Calu3 (cell line): ENCODE measurements around the gene ETV2. TPM values are rescaled to one million over a fixed set of nuclear protein-coding genes. Genes with fewer than 3 reads are reported as not detected.

Experiments used
- BruUV-seq: library from RNA; stranded (reverse); fragments of 400-500 nt; replicated peaks from 2 replicates; lab custom pipeline; 2021; lab: Mats Ljungman, UMichigan
- CTCF ChIA-PET: fragments of 300-600 bp; sonication (Branson Sonifier 250); formaldehyde crosslinking; loops from one replicate; lab custom pipeline; 2022; ENCODE audit warnings: antibody characterized with exemption; lab: Charles Lee
- DNase-seq: peaks from one replicate; pipeline ENCODE4 v3.0.0; 2022
- H3K27ac Mint-ChIP-seq: one replicate; pipeline ENCODE4 v1.8.0; 2022; ENCODE audit warnings: mixed read lengths; ENCODE audit not compliant: unreplicated experiment
- H3K27me3 Mint-ChIP-seq: one replicate; pipeline ENCODE4 v1.8.0; 2022; ENCODE audit warnings: mixed read lengths; ENCODE audit not compliant: unreplicated experiment
- H3K36me3 Mint-ChIP-seq: one replicate; pipeline ENCODE4 v1.8.0; 2022; ENCODE audit warnings: mild to moderate bottlenecking, moderate library complexity, mixed read lengths; ENCODE audit not compliant: insufficient read depth, unreplicated experiment
- H3K4me1 Mint-ChIP-seq: one replicate; pipeline ENCODE4 v1.8.0; 2022; ENCODE audit warnings: mild to moderate bottlenecking, low read depth, mixed read lengths; ENCODE audit not compliant: unreplicated experiment
- H3K4me3 Mint-ChIP-seq: one replicate; pipeline ENCODE4 v1.8.0; 2022; ENCODE audit warnings: mild to moderate bottlenecking, low read depth, moderate library complexity, mixed read lengths; ENCODE audit not compliant: unreplicated experiment
- H3K9me3 Mint-ChIP-seq: one replicate; pipeline ENCODE4 v1.8.0; 2022; ENCODE audit warnings: low read depth, mixed read lengths; ENCODE audit not compliant: unreplicated experiment
- CTCF ChIP-seq: fragments of 200-600 bp; IDR thresholded peaks from one replicate; pipeline ENCODE4 v1.8.0; 2022; ENCODE audit warnings: antibody characterized with exemption; ENCODE audit not compliant: unreplicated experiment
- intact Hi-C: fragments of 100-400 bp; cut with micrococcal nuclease; formaldehyde crosslinking; loops from one replicate; pipeline ENCODE4 v1.10.0; 2022; ENCODE audit not compliant: unreplicated experiment
- total RNA-seq: library from RNA; stranded (reverse); gene quantifications from 2 replicates; pipeline ENCODE4 v1.2.3, GENCODE V29; 2022

The ETV2 gene
- total RNA-seq, 1 experiment from 2014 or later, result 1.3 TPM

GRCh38 chr19:35620001-35620400, 21.5 kb upstream of the ETV2 start:
- BruUV-seq, result no TSS peak
- no peak for DNase-seq
- no peak overlapping the region for H3K27ac Mint-ChIP-seq
- no peaks in the 10 kb centered on the region for H3K9me3 Mint-ChIP-seq
- no peak for TF ChIP-seq CTCF
- H3K36me3 Mint-ChIP-seq, result peaks cover 9% of the 10 kb centered on the region
- H3K27me3 Mint-ChIP-seq, result no peaks in the 10 kb centered on the region
- CTCF ChIA-PET, result no interaction called here
- H3K4me3 Mint-ChIP-seq, result no peak overlapping the region
- no peaks in the 10 kb centered on the region for H3K4me1 Mint-ChIP-seq
- intact Hi-C loops, result no loop called here

- no TSS peak for BruUV-seq
- Mint-ChIP-seq H3K36me3 (peaks cover 9% of the 10 kb centered on the region), H3K27me3 (no peaks in the 10 kb centered on the region), H3K27ac (no peak overlapping the region), H3K9me3 (no peaks in the 10 kb centered on the region), H3K4me1 (no peaks in the 10 kb centered on the region), H3K4me3 (no peak overlapping the region)
- DNase-seq, result no peak
- CTCF ChIA-PET, result no interaction called here
- no peak for TF ChIP-seq CTCF
- intact Hi-C loops, result no loop called here
Observed at GRCh38 chr19:35621708-35622107, 19.8 kb upstream of the ETV2 start.

- CTCF ChIA-PET, result no interaction called here
- peaks cover 9% of the 10 kb centered on the region for H3K36me3 Mint-ChIP-seq
- no TSS peak for BruUV-seq
Observed at GRCh38 chr19:35622750-35623149, 18.8 kb upstream of the ETV2 start.

GRCh38 chr19:35623327-35624010, 18.1 kb upstream of the ETV2 start:
- no peak for DNase-seq
- intact Hi-C loops, result no loop called here
- Mint-ChIP-seq H3K9me3 (no peaks in the 10 kb centered on the region), H3K36me3 (peaks cover 16% of the 10 kb centered on the region), H3K4me1 (peaks cover 5% of the 10 kb centered on the region), H3K4me3 (no peak overlapping the region), H3K27me3 (no peaks in the 10 kb centered on the region), H3K27ac (no peak overlapping the region)
- CTCF ChIA-PET, result interaction anchor here (0.7 kb wide), 1 partner anchor 1144 kb away, joined by 4 read pairs; no protein-coding TSS in a partner anchor
- BruUV-seq, result no TSS peak
- TF ChIP-seq CTCF, result no peak

More at GRCh38 chr19:35622750-35623149, 18.8 kb upstream of the ETV2 start:
- no peak for TF ChIP-seq CTCF
- intact Hi-C loops, result no loop called here
- Mint-ChIP-seq H3K4me3 (no peak overlapping the region), H3K4me1 (no peaks in the 10 kb centered on the region), H3K27me3 (no peaks in the 10 kb centered on the region), H3K9me3 (no peaks in the 10 kb centered on the region), H3K27ac (no peak overlapping the region)
- DNase-seq, result no peak
